Keratinocyte (primary cell): ENCODE results near the gene ZC3H13.

ENCODE experiments used
- EZH2 ChIP-seq: IDR thresholded peaks from one replicate; pipeline ENCODE4 v1.6.1; 2012; ENCODE audit warnings: inconsistent platforms, mild to moderate bottlenecking, low read length, moderate library complexity
- TF ChIP-seq, protein P1 (sequence below), 3 experiments: IDR thresholded peaks in 1 of 3; conservative IDR thresholded peaks in 1 of 3; optimal IDR thresholded peaks in 1 of 3; 2 replicates in 2 of 3; 3 replicates in 1 of 3; pipeline versions ENCODE3 to v1.5.1; 2011; ENCODE audit warnings: low read length in 3 of 3, mild to moderate bottlenecking in 3 of 3, moderate library complexity in 2 of 3, control low read depth in 1 of 3, inconsistent platforms in 1 of 3; ENCODE audit not compliant: insufficient read depth in 2 of 3; ENCODE audit errors: extremely low read depth in 1 of 3

GRCh38 chr13:46086985-46087384 lies 34.4 kb upstream of the ZC3H13 start:
- TF ChIP-seq EZH2: no peak
- TF ChIP-seq, protein P1, sequence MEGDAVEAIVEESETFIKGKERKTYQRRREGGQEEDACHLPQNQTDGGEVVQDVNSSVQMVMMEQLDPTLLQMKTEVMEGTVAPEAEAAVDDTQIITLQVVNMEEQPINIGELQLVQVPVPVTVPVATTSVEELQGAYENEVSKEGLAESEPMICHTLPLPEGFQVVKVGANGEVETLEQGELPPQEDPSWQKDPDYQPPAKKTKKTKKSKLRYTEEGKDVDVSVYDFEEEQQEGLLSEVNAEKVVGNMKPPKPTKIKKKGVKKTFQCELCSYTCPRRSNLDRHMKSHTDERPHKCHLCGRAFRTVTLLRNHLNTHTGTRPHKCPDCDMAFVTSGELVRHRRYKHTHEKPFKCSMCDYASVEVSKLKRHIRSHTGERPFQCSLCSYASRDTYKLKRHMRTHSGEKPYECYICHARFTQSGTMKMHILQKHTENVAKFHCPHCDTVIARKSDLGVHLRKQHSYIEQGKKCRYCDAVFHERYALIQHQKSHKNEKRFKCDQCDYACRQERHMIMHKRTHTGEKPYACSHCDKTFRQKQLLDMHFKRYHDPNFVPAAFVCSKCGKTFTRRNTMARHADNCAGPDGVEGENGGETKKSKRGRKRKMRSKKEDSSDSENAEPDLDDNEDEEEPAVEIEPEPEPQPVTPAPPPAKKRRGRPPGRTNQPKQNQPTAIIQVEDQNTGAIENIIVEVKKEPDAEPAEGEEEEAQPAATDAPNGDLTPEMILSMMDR (optimal IDR thresholded peaks at IDR 0.05 in 1 of 3, IDR thresholded peaks at IDR 0.05 in 1 of 3, conservative IDR thresholded peaks at IDR 0.05 in 1 of 3; ENCODE audit: extremely low read depth in 1 of 3, insufficient read depth in 2 of 3, low read length in 3 of 3): no peak
